ENCODE measurements around the gene SLC22A4. TPM values are rescaled to one million over a fixed set of nuclear protein-coding genes. Genes with fewer than 3 reads are reported as not detected.
A peak's percentile ranks its signal among the peaks of the same experiment; 100 is the strongest.

SLC22A4 gene
- total and polyA plus RNA-seq, 9 donors = 2.7 to 4.5 (median 2.9) TPM

DNA sequence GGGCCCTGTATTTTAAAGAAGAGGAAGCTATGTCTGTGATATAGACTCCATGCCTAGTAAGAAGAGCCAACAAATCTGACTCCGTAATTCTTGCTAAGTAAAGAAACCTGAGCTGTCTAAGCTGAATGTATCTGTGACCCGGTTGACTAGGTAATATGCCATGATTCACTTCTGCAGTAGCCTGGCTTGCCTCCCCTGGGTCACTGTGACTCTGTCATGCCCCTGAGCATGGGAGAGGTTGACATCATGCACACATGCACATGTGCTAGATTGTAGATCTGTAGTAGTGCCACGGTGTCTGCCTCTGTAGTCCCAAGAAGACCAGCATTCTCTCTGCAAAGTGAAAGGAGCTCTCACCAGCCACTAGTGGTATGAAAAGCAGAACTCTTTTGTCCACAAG, 84.4 kb downstream of the SLC22A4 start:
- no peak overlapping the region for H3K27ac ChIP-seq (ENCODE audit: low read length)
- WGBS (ENCODE audit: insufficient coverage) = 65% methylated on average over 3 of the region's 3 CpGs
- H3K4me1 ChIP-seq (ENCODE audit: control insufficient read depth, insufficient read depth, low read length) = peaks cover 10% of the 10 kb centered on the region
- peaks cover 12% of the 10 kb centered on the region for H3K36me3 ChIP-seq (ENCODE audit: control insufficient read depth, insufficient read depth, low read length)
- no peaks in the 10 kb centered on the region for H3K27me3 ChIP-seq (ENCODE audit: control insufficient read depth, insufficient read depth, low read length)
- H3K4me3 ChIP-seq (ENCODE audit: low read length) = no peak overlapping the region
- DNase-seq = no peak
- no peaks in the 10 kb centered on the region for H3K9me3 ChIP-seq (replicated peaks; ENCODE audit: control insufficient read depth, low read depth, low read length)

GRCh38 chr5:132380047-132380446, 85.9 kb downstream of the SLC22A4 start:
- no peak overlapping the region for H3K27ac ChIP-seq (ENCODE audit: low read length)
- H3K36me3 ChIP-seq (ENCODE audit: control insufficient read depth, insufficient read depth, low read length) = peaks cover 22% of the 10 kb centered on the region

DNA sequence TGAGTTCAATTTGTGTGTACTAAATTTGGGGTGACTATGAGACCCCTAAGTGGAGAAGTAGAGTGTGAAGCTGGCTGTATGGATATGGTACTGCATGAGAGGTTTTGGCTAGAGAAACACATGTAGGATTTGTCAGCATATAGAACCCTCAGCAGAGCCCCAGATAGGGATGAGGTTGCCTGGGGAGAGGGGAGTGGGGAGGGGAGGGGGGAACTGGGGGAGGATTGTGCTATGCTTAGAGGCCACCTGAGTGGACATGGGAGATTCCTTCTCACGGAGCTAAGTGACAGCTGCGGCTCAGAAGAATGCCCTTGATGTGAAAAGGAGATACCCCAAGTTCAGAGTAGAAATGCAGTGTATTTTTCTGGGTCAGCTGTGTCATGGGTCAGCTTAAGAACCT, 86.5 kb downstream of the SLC22A4 start:
- no peak for DNase-seq
- H3K36me3 ChIP-seq (ENCODE audit: control insufficient read depth, insufficient read depth, low read length) = peaks cover 22% of the 10 kb centered on the region
- H3K27ac ChIP-seq (ENCODE audit: low read length) = no peak overlapping the region
- no peak overlapping the region for H3K4me3 ChIP-seq (ENCODE audit: low read length)
- peaks cover 13% of the 10 kb centered on the region for H3K4me1 ChIP-seq (ENCODE audit: control insufficient read depth, insufficient read depth, low read length)
- no peaks in the 10 kb centered on the region for H3K27me3 ChIP-seq (ENCODE audit: control insufficient read depth, insufficient read depth, low read length)
- WGBS (ENCODE audit: insufficient coverage) = no CpG with 5 or more reads among the region's 2 CpGs
- no peaks in the 10 kb centered on the region for H3K9me3 ChIP-seq (replicated peaks; ENCODE audit: control insufficient read depth, low read depth, low read length)

More at GRCh38 chr5:132380047-132380446, 85.9 kb downstream of the SLC22A4 start:
- Histone ChIP-seq H3K27me3 (ENCODE audit: control insufficient read depth, insufficient read depth, low read length) (no peaks in the 10 kb centered on the region), H3K9me3 (replicated peaks; ENCODE audit: control insufficient read depth, low read depth, low read length) (no peaks in the 10 kb centered on the region), H3K4me3 (ENCODE audit: low read length) (no peak overlapping the region), H3K4me1 (ENCODE audit: control insufficient read depth, insufficient read depth, low read length) (peaks cover 10% of the 10 kb centered on the region)
- DNase-seq = no peak
- WGBS (ENCODE audit: insufficient coverage) = 91% methylated on average over 6 of the region's 6 CpGs

- Histone ChIP-seq H3K27ac (ENCODE audit: low read length) (no peak overlapping the region), H3K9me3 (replicated peaks; ENCODE audit: control insufficient read depth, low read depth, low read length) (no peaks in the 10 kb centered on the region), H3K36me3 (ENCODE audit: control insufficient read depth, insufficient read depth, low read length) (peaks cover 22% of the 10 kb centered on the region), H3K27me3 (ENCODE audit: control insufficient read depth, insufficient read depth, low read length) (no peaks in the 10 kb centered on the region), H3K4me3 (ENCODE audit: low read length) (no peak overlapping the region), H3K4me1 (ENCODE audit: control insufficient read depth, insufficient read depth, low read length) (peaks cover 16% of the 10 kb centered on the region)
- no CpG with 5 or more reads among the region's 1 CpG for WGBS (ENCODE audit: insufficient coverage)
- DNase-seq = no peak
Measured at GRCh38 chr5:132381614-132382013, 87.4 kb downstream of the SLC22A4 start.

- no peak for DNase-seq
- H3K36me3 ChIP-seq (ENCODE audit: control insufficient read depth, insufficient read depth, low read length) = peaks cover 20% of the 10 kb centered on the region
- H3K27me3 ChIP-seq (ENCODE audit: control insufficient read depth, insufficient read depth, low read length) = no peaks in the 10 kb centered on the region
- H3K27ac ChIP-seq (ENCODE audit: low read length) = no peak overlapping the region
- H3K9me3 ChIP-seq (replicated peaks; ENCODE audit: control insufficient read depth, low read depth, low read length) = no peaks in the 10 kb centered on the region
- H3K4me1 ChIP-seq (ENCODE audit: control insufficient read depth, insufficient read depth, low read length) = peaks cover 18% of the 10 kb centered on the region
- no peak overlapping the region for H3K4me3 ChIP-seq (ENCODE audit: low read length)
- no CpG with 5 or more reads among the region's 1 CpG for WGBS (ENCODE audit: insufficient coverage)
Measured at GRCh38 chr5:132383261-132383660, 89.1 kb downstream of the SLC22A4 start.

GRCh38 chr5:132383984-132384383, 89.8 kb downstream of the SLC22A4 start:
- 100% methylated on average over 2 of the region's 5 CpGs for WGBS (ENCODE audit: insufficient coverage)
- no peak overlapping the region for H3K4me3 ChIP-seq (ENCODE audit: low read length)
- H3K36me3 ChIP-seq (ENCODE audit: control insufficient read depth, insufficient read depth, low read length) = peaks cover 16% of the 10 kb centered on the region

GRCh38 chr5:132384506-132385050, 90.4 kb downstream of the SLC22A4 start:
- H3K27me3 ChIP-seq (ENCODE audit: control insufficient read depth, insufficient read depth, low read length) = no peaks in the 10 kb centered on the region
- no peak overlapping the region for H3K27ac ChIP-seq (ENCODE audit: low read length)
- DNase-seq = no peak
- H3K36me3 ChIP-seq (ENCODE audit: control insufficient read depth, insufficient read depth, low read length) = peaks cover 18% of the 10 kb centered on the region
- H3K4me3 ChIP-seq (ENCODE audit: low read length) = no peak overlapping the region
- peaks cover 27% of the 10 kb centered on the region for H3K4me1 ChIP-seq (ENCODE audit: control insufficient read depth, insufficient read depth, low read length)
- no peaks in the 10 kb centered on the region for H3K9me3 ChIP-seq (replicated peaks; ENCODE audit: control insufficient read depth, low read depth, low read length)
- 85% methylated on average over 3 of the region's 4 CpGs for WGBS (ENCODE audit: insufficient coverage)

More at GRCh38 chr5:132383984-132384383, 89.8 kb downstream of the SLC22A4 start:
- no peaks in the 10 kb centered on the region for H3K27me3 ChIP-seq (ENCODE audit: control insufficient read depth, insufficient read depth, low read length)
- H3K9me3 ChIP-seq (replicated peaks; ENCODE audit: control insufficient read depth, low read depth, low read length) = no peaks in the 10 kb centered on the region
- H3K27ac ChIP-seq (ENCODE audit: low read length) = no peak overlapping the region
- no peak for DNase-seq
- H3K4me1 ChIP-seq (ENCODE audit: control insufficient read depth, insufficient read depth, low read length) = peaks cover 24% of the 10 kb centered on the region

DNA sequence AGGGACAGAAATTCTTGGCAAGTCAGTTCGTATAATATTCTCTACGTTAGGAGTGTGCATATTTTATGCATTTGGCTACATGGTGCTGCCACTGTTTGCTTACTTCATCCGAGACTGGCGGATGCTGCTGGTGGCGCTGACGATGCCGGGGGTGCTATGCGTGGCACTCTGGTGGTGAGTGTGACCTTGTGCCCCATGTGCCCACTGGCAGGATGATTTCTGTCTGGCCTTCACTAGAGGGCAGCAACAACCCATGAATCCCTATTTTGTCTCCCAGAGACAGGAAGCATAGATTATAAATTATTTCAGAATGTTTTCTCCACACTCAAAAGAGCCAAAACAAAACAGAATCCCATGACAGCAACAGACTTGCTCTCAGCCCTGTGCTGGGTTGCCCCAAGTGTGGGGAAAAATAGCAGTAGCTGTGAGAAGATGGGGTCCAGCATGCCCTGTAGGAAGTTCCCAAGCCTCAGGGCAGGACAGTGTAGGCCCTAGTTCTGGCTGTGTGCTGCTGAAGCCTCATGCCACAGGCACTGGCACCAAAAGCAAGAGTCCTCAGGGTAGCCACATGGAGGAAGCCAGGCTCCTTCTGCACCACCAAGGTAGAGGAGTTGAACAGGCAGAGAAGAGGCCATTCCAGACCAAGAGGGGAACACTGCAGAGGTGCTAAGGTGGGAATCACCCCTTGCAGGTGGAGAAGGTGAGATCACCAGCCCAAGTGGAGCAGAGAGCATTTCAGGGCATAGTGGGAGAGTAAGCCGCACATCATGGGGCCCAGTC, 91.3 kb downstream of the SLC22A4 start:
- Histone ChIP-seq H3K4me3 (ENCODE audit: low read length) (no peak overlapping the region), H3K9me3 (replicated peaks; ENCODE audit: control insufficient read depth, low read depth, low read length) (no peaks in the 10 kb centered on the region), H3K27ac (ENCODE audit: low read length) (no peak overlapping the region), H3K27me3 (ENCODE audit: control insufficient read depth, insufficient read depth, low read length) (no peaks in the 10 kb centered on the region), H3K36me3 (ENCODE audit: control insufficient read depth, insufficient read depth, low read length) (peaks cover 19% of the 10 kb centered on the region), H3K4me1 (ENCODE audit: control insufficient read depth, insufficient read depth, low read length) (peaks cover 27% of the 10 kb centered on the region)
- DNase-seq = peak; percentile 75
- 100% methylated on average over 1 of the region's 9 CpGs for WGBS (ENCODE audit: insufficient coverage)

- Histone ChIP-seq H3K27ac (ENCODE audit: low read length) (peak overlapping the region; percentile 94), H3K4me3 (ENCODE audit: low read length) (no peak overlapping the region), H3K9me3 (replicated peaks; ENCODE audit: control insufficient read depth, low read depth, low read length) (no peaks in the 10 kb centered on the region), H3K4me1 (ENCODE audit: control insufficient read depth, insufficient read depth, low read length) (peaks cover 27% of the 10 kb centered on the region), H3K36me3 (ENCODE audit: control insufficient read depth, insufficient read depth, low read length) (peaks cover 27% of the 10 kb centered on the region), H3K27me3 (ENCODE audit: control insufficient read depth, insufficient read depth, low read length) (no peaks in the 10 kb centered on the region)
- peak; percentile 75 for DNase-seq
- 23% methylated on average over 4 of the region's 10 CpGs for WGBS (ENCODE audit: insufficient coverage)
Measured at GRCh38 chr5:132386644-132387286, 92.6 kb downstream of the SLC22A4 start.

DNA sequence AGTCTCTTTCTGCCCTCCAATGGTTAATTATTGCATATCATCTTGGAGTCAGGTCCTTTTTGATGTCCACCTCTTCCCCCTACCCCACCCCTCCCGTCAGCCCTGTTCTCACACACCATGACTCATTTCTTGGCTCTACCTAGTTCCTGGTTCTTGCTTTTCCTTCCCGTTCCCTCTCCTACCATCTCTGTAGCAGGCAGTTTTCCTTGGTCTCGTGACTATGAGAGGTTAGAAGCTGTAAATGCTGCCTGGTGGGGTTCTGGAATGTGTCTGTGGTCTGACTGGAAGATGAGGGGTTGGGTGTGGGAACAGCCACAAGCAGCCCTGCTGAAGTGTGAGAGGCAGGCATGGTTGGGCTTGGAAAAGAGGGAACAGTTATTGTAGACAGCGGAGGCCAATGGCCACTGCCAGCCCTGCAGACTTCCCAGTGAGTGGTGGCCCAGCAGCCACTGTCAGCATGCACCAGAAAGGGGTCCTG, 93.5 kb downstream of the SLC22A4 start:
- Histone ChIP-seq H3K27ac (ENCODE audit: low read length) (peak overlapping the region; percentile 94), H3K9me3 (replicated peaks; ENCODE audit: control insufficient read depth, low read depth, low read length) (no peaks in the 10 kb centered on the region), H3K4me1 (ENCODE audit: control insufficient read depth, insufficient read depth, low read length) (peaks cover 27% of the 10 kb centered on the region), H3K36me3 (ENCODE audit: control insufficient read depth, insufficient read depth, low read length) (peaks cover 27% of the 10 kb centered on the region), H3K27me3 (ENCODE audit: control insufficient read depth, insufficient read depth, low read length) (no peaks in the 10 kb centered on the region), H3K4me3 (ENCODE audit: low read length) (no peak overlapping the region)
- peak; percentile 91 for DNase-seq
- 29% methylated on average over 3 of the region's 4 CpGs for WGBS (ENCODE audit: insufficient coverage)

All from muscle of leg (tissue), 11 donors.